HCT116 (cell line): ENCODE data around the gene MSH2.

Source experiments
- CBX3 ChIP-seq: IDR thresholded peaks from 2 replicates; pipeline ENCODE4 v1.6.1; 2012; ENCODE audit warnings: low read depth
- EZH2phosphoT487 ChIP-seq: fragments of 200-600 bp; IDR thresholded peaks from 2 replicates; pipeline ENCODE4 v1.6.1; 2018; ENCODE audit warnings: antibody characterized with exemption, borderline replicate concordance
- POLR2AphosphoS5 ChIP-seq: IDR thresholded peaks from 2 replicates; pipeline ENCODE4 v1.6.1; 2011; ENCODE audit warnings: mild to moderate bottlenecking, low read depth, low read length, moderate library complexity
- RAD21 ChIP-seq: IDR thresholded peaks from 2 replicates; pipeline ENCODE4 v1.6.1; 2012; ENCODE audit warnings: low read depth, mild to moderate bottlenecking
- SP1 ChIP-seq: IDR thresholded peaks from 2 replicates; pipeline ENCODE4 v1.6.1; 2012; ENCODE audit warnings: low read depth
- TF ChIP-seq, protein P1 (sequence below), 3 experiments: fragments of 200-600 bp in 1 of 3; sonication (generic) in 1 of 3; IDR thresholded peaks in 2 of 3; conservative IDR thresholded peaks in 1 of 3; 2 replicates each; pipeline ENCODE4 v1.5.1; 2012 to 2017; ENCODE audit warnings: low read depth in 2 of 3, low read length in 2 of 3, antibody characterized with exemption in 1 of 3, borderline replicate concordance in 1 of 3, control low read depth in 1 of 3, mild to moderate bottlenecking in 1 of 3, mixed read lengths in 1 of 3, mixed run types in 1 of 3, moderate library complexity in 1 of 3; ENCODE audit not compliant: insufficient read depth in 1 of 3
- TF ChIP-seq, protein P2 (sequence below): IDR thresholded peaks from 2 replicates; pipeline ENCODE4 v1.6.1; 2012

DNA sequence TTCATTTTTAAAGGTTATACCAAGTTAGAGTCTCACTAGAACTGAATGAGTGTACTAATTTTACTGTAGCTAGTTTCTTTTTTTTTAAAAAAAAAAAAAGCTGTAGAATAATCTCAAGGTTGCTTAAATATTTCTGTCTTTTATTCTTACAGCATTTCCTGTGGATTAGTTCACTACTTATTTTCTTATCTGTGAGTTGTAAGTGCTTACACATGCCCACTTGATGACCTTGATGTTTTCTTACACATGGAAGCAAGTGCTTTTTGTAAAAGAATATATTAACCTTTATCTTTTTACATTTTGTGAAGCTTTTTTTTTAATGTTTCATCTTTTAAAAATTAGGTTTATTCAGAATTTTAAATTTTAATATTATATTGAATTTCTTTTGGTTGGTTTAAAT, 57.8 kb downstream of the MSH2 start:
- TF ChIP-seq, protein P1, sequence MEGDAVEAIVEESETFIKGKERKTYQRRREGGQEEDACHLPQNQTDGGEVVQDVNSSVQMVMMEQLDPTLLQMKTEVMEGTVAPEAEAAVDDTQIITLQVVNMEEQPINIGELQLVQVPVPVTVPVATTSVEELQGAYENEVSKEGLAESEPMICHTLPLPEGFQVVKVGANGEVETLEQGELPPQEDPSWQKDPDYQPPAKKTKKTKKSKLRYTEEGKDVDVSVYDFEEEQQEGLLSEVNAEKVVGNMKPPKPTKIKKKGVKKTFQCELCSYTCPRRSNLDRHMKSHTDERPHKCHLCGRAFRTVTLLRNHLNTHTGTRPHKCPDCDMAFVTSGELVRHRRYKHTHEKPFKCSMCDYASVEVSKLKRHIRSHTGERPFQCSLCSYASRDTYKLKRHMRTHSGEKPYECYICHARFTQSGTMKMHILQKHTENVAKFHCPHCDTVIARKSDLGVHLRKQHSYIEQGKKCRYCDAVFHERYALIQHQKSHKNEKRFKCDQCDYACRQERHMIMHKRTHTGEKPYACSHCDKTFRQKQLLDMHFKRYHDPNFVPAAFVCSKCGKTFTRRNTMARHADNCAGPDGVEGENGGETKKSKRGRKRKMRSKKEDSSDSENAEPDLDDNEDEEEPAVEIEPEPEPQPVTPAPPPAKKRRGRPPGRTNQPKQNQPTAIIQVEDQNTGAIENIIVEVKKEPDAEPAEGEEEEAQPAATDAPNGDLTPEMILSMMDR (IDR thresholded peaks at IDR 0.05 in 2 of 3, conservative IDR thresholded peaks at IDR 0.05 in 1 of 3; ENCODE audit: borderline replicate concordance in 1 of 3, insufficient read depth in 1 of 3, low read depth in 2 of 3, low read length in 2 of 3), result no peak
- TF ChIP-seq, protein P2, sequence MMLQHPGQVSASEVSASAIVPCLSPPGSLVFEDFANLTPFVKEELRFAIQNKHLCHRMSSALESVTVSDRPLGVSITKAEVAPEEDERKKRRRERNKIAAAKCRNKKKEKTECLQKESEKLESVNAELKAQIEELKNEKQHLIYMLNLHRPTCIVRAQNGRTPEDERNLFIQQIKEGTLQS, result no peak
- TF ChIP-seq SP1, result no peak
- no peak for TF ChIP-seq EZH2phosphoT487
- no peak for TF ChIP-seq RAD21
- no peak for TF ChIP-seq POLR2AphosphoS5
- no peak for TF ChIP-seq CBX3
